K562 (cell line): ENCODE data around the gene PLCL1. TPM values are rescaled to one million over a fixed set of nuclear protein-coding genes. Genes with fewer than 3 reads are reported as not detected.
A peak's percentile ranks its signal among the peaks of the same experiment; 100 is the strongest.

Experiments
- C11orf30 ChIP-seq: fragments of 450-650 bp; IDR thresholded peaks from 2 replicates; pipeline ENCODE4 v1.6.1; 2016; ENCODE audit warnings: low read depth, mild to moderate bottlenecking
- EGR1 ChIP-seq: fragments of 450-650 bp; conservative IDR thresholded peaks from 2 replicates; pipeline ENCODE4 v1.6.1; 2017; ENCODE audit warnings: mild to moderate bottlenecking
- ID3 ChIP-seq, 2 experiments: fragments of 250-450 bp in 1 of 2; fragments of 450-650 bp in 1 of 2; sonication (Bioruptor Pico) in 1 of 2; IDR thresholded peaks; 2 replicates each; pipeline versions ENCODE4 v1.6.1 to v1.8.0; 2016 to 2021; ENCODE audit warnings: mild to moderate bottlenecking in 2 of 2, moderate library complexity in 2 of 2, missing compliant biosample characterization in 1 of 2, missing genetic modification characterization in 1 of 2
- IFI16 ChIP-seq: fragments of 250-450 bp; sonication (Bioruptor Pico); IDR thresholded peaks from 2 replicates; pipeline ENCODE4 v2.1.2; 2022; ENCODE audit warnings: mild to moderate bottlenecking, inconsistent platforms
- MAFG ChIP-seq: fragments of 450-650 bp; conservative IDR thresholded peaks from 2 replicates; pipeline ENCODE4 v1.6.1; 2016; ENCODE audit warnings: missing genetic modification characterization, missing compliant biosample characterization
- MCM5 ChIP-seq: fragments of 450-650 bp; IDR thresholded peaks from 2 replicates; pipeline ENCODE4 v1.6.1; 2016; ENCODE audit warnings: low read depth
- NBN ChIP-seq: fragments of 450-650 bp; IDR thresholded peaks from 2 replicates; pipeline ENCODE4 v1.6.1; 2016; ENCODE audit warnings: low read depth, mild to moderate bottlenecking
- NFE2 ChIP-seq: IDR thresholded peaks from 2 replicates; pipeline ENCODE4 v1.6.1; 2014; ENCODE audit warnings: antibody characterized with exemption, low read depth
- POLR2G ChIP-seq: fragments of 200-400 bp; formaldehyde crosslinking; IDR thresholded peaks from 2 replicates; pipeline ENCODE4 v1.6.1; 2017; ENCODE audit warnings: low read depth, mild to moderate bottlenecking, antibody characterized with exemption, low read length, moderate library complexity
- SAP30 ChIP-seq: fragments of 200-600 bp; sonication (generic); IDR thresholded peaks from 2 replicates; pipeline ENCODE4 v1.6.1; 2012; ENCODE audit warnings: borderline replicate concordance, low read depth, mild to moderate bottlenecking, moderate library complexity, low read length, control low read depth, inconsistent platforms; ENCODE audit not compliant: insufficient read depth, poor library complexity, severe bottlenecking
- STAT5B ChIP-seq: fragments of 250-450 bp; sonication (Bioruptor Pico); IDR thresholded peaks from 2 replicates; pipeline ENCODE4 v1.8.0; 2021; ENCODE audit warnings: mild to moderate bottlenecking, inconsistent platforms
- TBP ChIP-seq: optimal IDR thresholded peaks from 2 replicates; pipeline ENCODE3; 2011; ENCODE audit warnings: low read depth, low read length, improper control_type of control experiment
- ZNF12 ChIP-seq: sonication (generic); formaldehyde crosslinking; IDR thresholded peaks from 2 replicates; pipeline ENCODE4 v1.4.0; 2020; ENCODE audit warnings: mild to moderate bottlenecking, missing genetic modification reagents
- ZNF282 ChIP-seq: sonication (generic); formaldehyde crosslinking; IDR thresholded peaks from 2 replicates; pipeline ENCODE4 v1.8.1; 2023; ENCODE audit warnings: missing genetic modification reagents
- polyA plus RNA-seq, 8 experiments: library from polyadenylated mRNA; depleted of rRNA in 4 of 8; stranded (reverse) in 5 of 8; unstranded in 3 of 8; fragments of >200 nt; fragmentation: Nextera tagmentation in 2 of 8; fragmentation: Illumina TruSeq in 1 of 8; extraction: Ambion mirVana in 2 of 8; extraction: Trizol in 1 of 8; gene quantifications; 2 replicates each; pipeline versions ENCODE4 v1.2.1 to v1.2.3, GENCODE V29; 2011 to 2014; ENCODE audit warnings: inconsistent platforms in 1 of 8, missing spikeins in 1 of 8
- total RNA-seq, 7 experiments: library from RNA; depleted of rRNA in 6 of 7; stranded (reverse); fragments of >200 nt in 6 of 7; fragmentation: Illumina TruSeq in 2 of 7; extraction: Trizol in 2 of 7; gene quantifications; 2 replicates each; pipeline versions ENCODE4 v1.2.1 to v1.2.3, GENCODE V29; 2011 to 2021; ENCODE audit warnings: low replicate concordance in 1 of 7
- TF ChIP-seq, protein P1 (sequence below): fragments of 200-600 bp; sonication (generic); IDR thresholded peaks from one replicate; pipeline ENCODE4 v1.6.1; 2012; ENCODE audit warnings: mild to moderate bottlenecking, low read depth, low read length, inconsistent platforms
- TF ChIP-seq, protein P2 (sequence below): fragments of 250-450 bp; sonication (Bioruptor Pico); IDR thresholded peaks from 2 replicates; pipeline ENCODE4 v1.6.1; 2021; ENCODE audit warnings: mild to moderate bottlenecking

PLCL1 gene
- total and polyA plus RNA-seq, 9 of the 15 experiments (the other 6 are each of a cell fraction or from before 2014, with no cell fraction given): 2.0 to 17.7 (median 8.6) TPM

GRCh38 chr2:197908990-197909776 lies 104.8 kb downstream of the PLCL1 start (continued):
- TF ChIP-seq, protein P1, sequence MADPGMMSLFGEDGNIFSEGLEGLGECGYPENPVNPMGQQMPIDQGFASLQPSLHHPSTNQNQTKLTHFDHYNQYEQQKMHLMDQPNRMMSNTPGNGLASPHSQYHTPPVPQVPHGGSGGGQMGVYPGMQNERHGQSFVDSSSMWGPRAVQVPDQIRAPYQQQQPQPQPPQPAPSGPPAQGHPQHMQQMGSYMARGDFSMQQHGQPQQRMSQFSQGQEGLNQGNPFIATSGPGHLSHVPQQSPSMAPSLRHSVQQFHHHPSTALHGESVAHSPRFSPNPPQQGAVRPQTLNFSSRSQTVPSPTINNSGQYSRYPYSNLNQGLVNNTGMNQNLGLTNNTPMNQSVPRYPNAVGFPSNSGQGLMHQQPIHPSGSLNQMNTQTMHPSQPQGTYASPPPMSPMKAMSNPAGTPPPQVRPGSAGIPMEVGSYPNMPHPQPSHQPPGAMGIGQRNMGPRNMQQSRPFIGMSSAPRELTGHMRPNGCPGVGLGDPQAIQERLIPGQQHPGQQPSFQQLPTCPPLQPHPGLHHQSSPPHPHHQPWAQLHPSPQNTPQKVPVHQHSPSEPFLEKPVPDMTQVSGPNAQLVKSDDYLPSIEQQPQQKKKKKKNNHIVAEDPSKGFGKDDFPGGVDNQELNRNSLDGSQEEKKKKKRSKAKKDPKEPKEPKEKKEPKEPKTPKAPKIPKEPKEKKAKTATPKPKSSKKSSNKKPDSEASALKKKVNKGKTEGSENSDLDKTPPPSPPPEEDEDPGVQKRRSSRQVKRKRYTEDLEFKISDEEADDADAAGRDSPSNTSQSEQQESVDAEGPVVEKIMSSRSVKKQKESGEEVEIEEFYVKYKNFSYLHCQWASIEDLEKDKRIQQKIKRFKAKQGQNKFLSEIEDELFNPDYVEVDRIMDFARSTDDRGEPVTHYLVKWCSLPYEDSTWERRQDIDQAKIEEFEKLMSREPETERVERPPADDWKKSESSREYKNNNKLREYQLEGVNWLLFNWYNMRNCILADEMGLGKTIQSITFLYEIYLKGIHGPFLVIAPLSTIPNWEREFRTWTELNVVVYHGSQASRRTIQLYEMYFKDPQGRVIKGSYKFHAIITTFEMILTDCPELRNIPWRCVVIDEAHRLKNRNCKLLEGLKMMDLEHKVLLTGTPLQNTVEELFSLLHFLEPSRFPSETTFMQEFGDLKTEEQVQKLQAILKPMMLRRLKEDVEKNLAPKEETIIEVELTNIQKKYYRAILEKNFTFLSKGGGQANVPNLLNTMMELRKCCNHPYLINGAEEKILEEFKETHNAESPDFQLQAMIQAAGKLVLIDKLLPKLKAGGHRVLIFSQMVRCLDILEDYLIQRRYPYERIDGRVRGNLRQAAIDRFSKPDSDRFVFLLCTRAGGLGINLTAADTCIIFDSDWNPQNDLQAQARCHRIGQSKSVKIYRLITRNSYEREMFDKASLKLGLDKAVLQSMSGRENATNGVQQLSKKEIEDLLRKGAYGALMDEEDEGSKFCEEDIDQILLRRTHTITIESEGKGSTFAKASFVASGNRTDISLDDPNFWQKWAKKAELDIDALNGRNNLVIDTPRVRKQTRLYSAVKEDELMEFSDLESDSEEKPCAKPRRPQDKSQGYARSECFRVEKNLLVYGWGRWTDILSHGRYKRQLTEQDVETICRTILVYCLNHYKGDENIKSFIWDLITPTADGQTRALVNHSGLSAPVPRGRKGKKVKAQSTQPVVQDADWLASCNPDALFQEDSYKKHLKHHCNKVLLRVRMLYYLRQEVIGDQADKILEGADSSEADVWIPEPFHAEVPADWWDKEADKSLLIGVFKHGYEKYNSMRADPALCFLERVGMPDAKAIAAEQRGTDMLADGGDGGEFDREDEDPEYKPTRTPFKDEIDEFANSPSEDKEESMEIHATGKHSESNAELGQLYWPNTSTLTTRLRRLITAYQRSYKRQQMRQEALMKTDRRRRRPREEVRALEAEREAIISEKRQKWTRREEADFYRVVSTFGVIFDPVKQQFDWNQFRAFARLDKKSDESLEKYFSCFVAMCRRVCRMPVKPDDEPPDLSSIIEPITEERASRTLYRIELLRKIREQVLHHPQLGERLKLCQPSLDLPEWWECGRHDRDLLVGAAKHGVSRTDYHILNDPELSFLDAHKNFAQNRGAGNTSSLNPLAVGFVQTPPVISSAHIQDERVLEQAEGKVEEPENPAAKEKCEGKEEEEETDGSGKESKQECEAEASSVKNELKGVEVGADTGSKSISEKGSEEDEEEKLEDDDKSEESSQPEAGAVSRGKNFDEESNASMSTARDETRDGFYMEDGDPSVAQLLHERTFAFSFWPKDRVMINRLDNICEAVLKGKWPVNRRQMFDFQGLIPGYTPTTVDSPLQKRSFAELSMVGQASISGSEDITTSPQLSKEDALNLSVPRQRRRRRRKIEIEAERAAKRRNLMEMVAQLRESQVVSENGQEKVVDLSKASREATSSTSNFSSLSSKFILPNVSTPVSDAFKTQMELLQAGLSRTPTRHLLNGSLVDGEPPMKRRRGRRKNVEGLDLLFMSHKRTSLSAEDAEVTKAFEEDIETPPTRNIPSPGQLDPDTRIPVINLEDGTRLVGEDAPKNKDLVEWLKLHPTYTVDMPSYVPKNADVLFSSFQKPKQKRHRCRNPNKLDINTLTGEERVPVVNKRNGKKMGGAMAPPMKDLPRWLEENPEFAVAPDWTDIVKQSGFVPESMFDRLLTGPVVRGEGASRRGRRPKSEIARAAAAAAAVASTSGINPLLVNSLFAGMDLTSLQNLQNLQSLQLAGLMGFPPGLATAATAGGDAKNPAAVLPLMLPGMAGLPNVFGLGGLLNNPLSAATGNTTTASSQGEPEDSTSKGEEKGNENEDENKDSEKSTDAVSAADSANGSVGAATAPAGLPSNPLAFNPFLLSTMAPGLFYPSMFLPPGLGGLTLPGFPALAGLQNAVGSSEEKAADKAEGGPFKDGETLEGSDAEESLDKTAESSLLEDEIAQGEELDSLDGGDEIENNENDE: no peak
- no peak for TF ChIP-seq ZNF12 (CRISPR knock-in tag)
- TF ChIP-seq, protein P2, sequence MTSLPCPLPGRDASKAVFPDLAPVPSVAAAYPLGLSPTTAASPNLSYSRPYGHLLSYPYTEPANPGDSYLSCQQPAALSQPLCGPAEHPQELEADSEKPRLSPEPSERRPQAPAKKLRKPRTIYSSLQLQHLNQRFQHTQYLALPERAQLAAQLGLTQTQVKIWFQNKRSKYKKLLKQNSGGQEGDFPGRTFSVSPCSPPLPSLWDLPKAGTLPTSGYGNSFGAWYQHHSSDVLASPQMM (CRISPR knock-in tag): no peak
- TF ChIP-seq EGR1: peak; percentile 59
- TF ChIP-seq TBP: no peak
- no peak for TF ChIP-seq MCM5
- TF ChIP-seq IFI16 (CRISPR knock-in tag): no peak
- TF ChIP-seq NFE2: peak; percentile 88
- TF ChIP-seq MAFG (tag): peak; percentile 66
- TF ChIP-seq STAT5B (CRISPR knock-in tag): no peak
- no peak for TF ChIP-seq ID3 (CRISPR knock-in tag; IDR thresholded peaks at IDR 0.05)
- TF ChIP-seq ID3 (tag; IDR thresholded peaks at IDR 0.05): 0 out of 2 replicates have a peak, but pooled peaks have one; percentile 13
- TF ChIP-seq C11orf30: peak; percentile 72
- TF ChIP-seq POLR2G: no peak
- TF ChIP-seq SAP30: no peak
- TF ChIP-seq NBN: no peak
- TF ChIP-seq ZNF282 (CRISPR knock-in tag): no peak
